HPDE6-E6E7 (cell line): Measurements from ENCODE around the gene IL15.

Source experiments
- DNase-seq: peaks from one replicate; pipeline ENCODE4 v3.0.0; 2011; ENCODE audit warnings: missing footprints; ENCODE audit errors: extremely low spot score

IL15 gene

GRCh38 chr4:141771889-141772830 is 135.8 kb downstream of the IL15 start:
- DNase-seq: no peak

- no peak for DNase-seq
Observed at GRCh38 chr4:141772838-141773237, 136.5 kb downstream of the IL15 start.

- DNase-seq: no peak
Observed at GRCh38 chr4:141782205-141782604, 145.8 kb downstream of the IL15 start.
